NCI-H226 (cell line): Measurements from ENCODE around the gene NT5E.
A peak's percentile ranks its signal among the peaks of the same experiment; 100 is the strongest.

Source experiments
- DNase-seq: peaks from one replicate; pipeline ENCODE4 v3.0.0-alpha.2; 2015

NT5E gene

DNA sequence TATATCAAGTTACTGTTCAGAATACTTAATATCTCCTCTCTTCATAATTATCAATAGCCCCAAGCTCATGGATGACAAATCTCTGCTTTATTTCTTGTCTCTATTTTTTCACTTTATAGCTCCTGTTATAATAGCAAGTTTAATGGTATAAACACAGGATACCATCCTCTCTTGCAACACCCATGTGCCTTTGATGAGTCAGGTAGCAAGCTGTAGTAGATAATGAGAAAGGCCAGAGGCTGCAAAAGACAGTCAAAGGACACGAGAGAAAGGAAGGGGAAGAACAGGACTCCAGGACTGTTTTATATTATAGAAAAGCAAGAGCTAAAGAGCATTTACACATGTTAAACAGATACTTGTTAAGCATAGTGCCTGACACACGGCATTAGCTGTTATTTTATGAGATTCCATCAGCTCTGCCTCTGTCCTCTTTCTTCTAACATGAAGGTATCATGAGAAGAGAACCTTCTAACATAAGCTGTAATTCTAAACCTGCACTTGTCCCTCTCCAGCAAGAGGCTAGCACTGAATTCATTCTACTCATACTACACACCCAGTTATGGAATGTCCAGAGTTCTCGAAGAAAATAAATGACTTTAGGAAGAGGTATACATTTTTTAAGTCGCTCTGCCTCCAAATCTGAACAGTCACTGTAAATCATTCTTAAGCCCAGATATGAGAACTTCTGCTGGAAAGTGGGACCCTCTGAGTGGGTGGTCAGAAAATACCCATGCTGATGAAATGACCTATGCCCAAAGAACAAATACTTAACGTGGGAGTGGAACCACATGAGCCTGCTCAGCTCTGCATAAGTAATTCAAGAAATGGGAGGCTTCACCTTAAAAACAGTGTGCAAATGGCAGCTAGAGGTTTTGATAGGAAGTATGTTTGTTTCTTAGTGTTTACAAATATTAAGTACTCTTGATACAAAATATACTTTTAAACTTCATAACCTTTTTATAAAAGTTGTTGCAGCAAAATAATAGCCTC is 45.0 kb downstream of the NT5E start:
- DNase-seq = peak; percentile 60

DNA sequence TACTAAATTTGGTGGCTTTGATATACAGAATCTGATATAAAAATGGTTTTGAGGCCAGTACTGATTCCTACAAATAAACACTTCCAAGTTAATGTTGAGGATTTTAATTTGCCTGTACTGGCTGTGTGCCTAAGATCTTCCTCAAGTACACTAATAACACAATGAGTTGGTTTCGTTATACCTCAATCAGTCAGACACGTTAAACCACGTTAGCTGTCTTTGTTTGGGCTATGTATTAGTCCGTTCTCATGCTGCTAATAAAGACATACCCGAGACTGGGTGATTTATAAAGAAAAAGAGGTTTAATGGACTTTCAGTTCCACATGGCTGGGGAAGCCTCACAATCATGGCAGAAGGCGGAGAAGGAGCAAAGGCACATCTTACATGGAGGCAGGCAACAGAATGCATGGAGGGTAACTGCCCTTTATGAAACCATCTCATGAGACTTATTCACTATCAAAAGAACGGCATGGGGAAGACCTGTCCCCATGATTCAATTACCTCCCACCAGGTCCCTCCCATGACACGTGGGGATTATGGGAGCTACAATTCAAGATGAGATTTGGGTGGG is 46.2 kb downstream of the NT5E start:
- no peak for DNase-seq

DNA sequence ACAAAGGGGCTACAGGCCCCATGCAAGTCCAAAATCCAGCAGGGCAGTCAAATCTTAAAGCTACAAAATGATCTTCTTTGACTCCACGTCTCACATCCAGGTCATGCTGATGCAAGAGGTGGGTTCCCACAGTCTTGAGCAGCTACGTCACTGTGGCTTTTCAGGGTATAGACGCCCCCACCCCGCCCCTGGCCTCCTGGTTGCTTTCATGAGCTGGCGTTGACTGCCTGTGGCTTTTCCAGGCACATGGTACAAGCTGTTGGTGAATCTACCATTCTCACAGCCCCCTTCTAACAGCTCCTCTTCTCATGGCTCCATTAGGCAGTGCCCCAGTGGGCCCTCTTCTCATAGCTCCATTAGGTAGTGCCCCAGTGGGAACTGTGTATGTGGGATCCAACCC is 47.0 kb downstream of the NT5E start:
- DNase-seq = no peak

DNA sequence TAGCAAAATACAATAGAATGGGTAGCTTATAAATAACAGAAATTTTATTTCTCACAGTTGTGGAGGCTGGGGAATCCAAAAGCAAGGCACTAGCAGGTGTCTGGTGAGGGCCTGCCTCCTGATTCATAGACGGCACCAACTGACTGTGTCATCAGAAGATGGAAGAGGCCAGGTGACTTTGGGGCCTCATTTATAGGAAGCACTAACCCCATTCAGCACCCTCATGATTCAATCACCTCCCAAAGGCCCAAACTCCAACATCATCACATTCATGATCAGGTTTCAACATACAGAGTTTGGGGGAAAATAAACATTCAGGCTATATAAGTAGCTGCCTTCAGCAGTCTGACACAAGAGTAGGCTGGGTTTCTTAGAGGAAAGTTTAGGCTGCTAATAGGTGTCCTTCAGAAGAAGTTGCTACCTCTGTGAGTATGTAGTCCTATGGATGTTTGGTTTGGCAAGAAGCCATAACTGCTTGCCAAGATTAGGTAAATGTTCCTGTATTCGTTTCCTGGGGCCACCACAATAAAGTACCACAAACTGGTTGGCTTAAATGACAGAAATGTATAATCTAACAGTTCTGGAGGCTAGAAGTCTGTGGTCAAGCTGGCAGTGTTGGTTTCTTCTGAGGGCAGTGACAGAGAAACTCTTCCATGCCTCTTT is 48.8 kb downstream of the NT5E start:
- DNase-seq = peak; percentile 20

DNA sequence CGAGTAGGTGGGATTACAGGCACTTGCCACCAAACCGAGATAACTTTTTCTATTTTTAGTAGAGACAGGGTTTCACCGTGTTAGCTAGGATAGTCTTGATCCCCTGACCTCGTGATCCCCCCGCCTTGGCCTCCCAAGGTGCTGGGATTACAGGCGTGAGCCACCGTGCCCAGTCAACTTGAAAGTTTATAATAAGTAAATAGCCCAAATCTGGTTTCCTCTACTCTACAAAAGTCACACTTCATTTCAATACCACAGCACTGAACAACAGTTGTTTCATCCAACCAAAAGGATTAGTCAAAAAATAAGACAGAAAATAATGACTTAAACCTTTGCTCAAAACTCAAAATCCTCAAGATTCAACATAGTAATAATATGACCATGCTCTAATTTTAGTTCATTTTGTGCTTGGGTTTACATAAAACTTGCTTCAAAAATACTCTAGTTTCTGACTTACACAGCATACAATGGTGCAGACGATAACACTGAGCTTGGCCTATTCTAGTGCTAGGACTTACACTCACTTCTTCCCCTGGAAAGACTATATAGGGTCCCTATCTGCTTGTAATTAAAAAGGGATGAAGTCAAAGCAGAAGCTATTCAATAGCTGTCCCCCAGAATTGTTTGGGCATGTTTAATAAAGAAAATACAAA is 56.7 kb downstream of the NT5E start:
- DNase-seq = no peak

DNA sequence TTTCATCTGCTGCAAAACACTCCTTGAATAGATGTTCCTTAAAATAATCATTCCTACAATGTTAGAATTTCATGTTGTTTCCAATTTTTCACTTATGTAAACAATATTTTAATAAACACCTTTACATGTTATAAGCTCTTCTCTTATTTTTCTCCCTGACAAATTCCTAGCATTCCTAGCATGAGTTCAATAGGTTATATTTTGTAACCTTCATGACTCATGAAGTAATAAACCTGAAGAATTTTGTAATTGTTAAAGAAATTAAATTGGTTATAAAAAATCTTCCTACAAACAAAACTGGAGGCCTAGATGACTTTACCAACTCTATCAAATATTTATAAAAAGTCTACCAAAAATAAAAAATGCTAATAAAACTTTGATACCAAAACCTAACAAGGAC is 66.3 kb downstream of the NT5E start:
- DNase-seq = peak; percentile 33

DNA sequence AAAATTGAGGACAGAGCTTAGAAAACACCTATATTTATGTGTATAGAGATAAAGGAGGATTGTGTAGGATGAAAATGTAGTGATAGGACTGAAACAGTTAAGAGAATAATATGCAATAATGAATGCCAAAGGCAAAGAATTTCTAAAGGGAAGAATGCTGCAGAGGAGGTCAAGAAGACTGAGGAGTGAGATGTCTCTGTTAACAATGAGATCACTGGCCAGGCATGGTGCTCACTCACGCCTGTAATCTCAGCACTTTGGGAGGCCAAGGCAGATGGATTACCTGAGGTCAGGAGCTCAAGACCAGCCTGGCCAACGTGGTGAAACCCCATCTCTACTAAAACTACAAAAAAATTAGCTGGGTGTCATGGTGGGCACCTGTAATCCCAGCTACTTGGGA is 74.4 kb downstream of the NT5E start:
- peak; percentile 45 for DNase-seq

DNA sequence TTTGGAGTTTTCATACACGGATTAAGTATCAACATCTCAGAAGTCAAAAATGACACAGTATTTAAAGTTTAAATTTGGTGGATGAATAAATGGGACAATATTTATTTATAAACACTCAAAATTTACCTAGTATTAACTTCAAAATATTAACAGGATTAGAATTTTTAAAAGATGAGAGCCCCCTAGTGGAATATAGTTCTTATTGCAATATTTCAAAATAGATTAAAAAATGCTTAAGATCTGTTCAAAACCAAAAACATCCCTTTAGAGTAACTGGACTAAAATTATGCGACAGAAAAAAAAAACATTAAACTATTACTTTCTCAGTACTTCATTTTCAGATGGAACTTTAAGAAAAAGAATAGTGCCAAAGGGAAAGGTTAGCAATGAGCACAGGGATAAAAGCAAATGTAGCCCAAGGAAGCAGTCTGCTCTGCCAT is 87.2 kb downstream of the NT5E start:
- no peak for DNase-seq

DNA sequence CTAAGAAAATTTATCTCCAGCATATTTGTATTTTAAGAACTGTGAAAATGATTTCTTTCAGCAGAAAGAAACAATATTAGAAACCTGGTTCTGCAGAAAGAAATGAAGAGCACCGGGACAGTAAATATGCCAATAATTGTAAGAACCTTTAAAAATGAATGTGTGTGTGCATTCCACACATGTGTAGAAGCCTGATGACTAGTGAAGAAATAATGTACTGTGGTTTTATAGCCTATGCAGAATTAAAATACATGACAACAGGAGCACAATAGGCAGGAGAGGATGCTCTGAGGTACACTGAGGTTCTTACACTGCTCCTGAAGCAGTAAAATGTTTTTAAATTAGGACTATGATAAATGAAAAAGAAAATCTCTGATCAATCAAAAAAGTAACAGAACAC is 94.9 kb downstream of the NT5E start:
- DNase-seq = no peak
